BJ (cell line): ENCODE data around the gene KRTAP5-3. TPM values are rescaled to one million over a fixed set of nuclear protein-coding genes. Genes with fewer than 3 reads are reported as not detected.

ENCODE experiments used
- CTCF ChIA-PET: fragments of 350-600 bp; formaldehyde crosslinking; extraction: SDS; loops from one replicate; lab custom pipeline; 2021; ENCODE audit warnings: antibody characterized with exemption, inconsistent platforms; lab: Yijun Ruan, JAX
- POLR2A ChIA-PET: fragments of 300-600 bp; sonication (Branson Sonifier 250); formaldehyde crosslinking; extraction: SDS; loops from one replicate; lab custom pipeline; 2021; ENCODE audit warnings: antibody characterized with exemption; lab: Charles Lee
- DNase-seq: peaks from one replicate; pipeline ENCODE4 v3.0.0-alpha.2; 2011; ENCODE audit warnings: low read depth
- H3K27me3 ChIP-seq: 2 replicates; pipeline ENCODE4 v1.6.0; 2011; ENCODE audit warnings: low read length; ENCODE audit not compliant: control insufficient read depth, insufficient read depth
- H3K36me3 ChIP-seq: 2 replicates; pipeline ENCODE4 v1.5.1; 2011; ENCODE audit warnings: low read length; ENCODE audit not compliant: control insufficient read depth, insufficient read depth
- H3K4me3 ChIP-seq: 2 replicates; pipeline ENCODE4 v1.5.1; 2011; ENCODE audit warnings: low read depth, mild to moderate bottlenecking, control low read depth, low read length
- polyA plus RNA-seq: library from polyadenylated mRNA; depleted of rRNA; stranded (reverse); fragments of >200 nt; gene quantifications from 2 replicates; pipeline ENCODE4 v1.2.3, GENCODE V29; 2011
- TF ChIP-seq, protein P1 (sequence below): IDR thresholded peaks from 2 replicates; pipeline ENCODE4 v1.5.1; 2011; ENCODE audit warnings: low read depth, mild to moderate bottlenecking, control low read depth, inconsistent platforms, low read length, moderate library complexity; ENCODE audit not compliant: insufficient read depth

Gene KRTAP5-3
- polyA plus RNA-seq, 1 experiment = not detected

DNA sequence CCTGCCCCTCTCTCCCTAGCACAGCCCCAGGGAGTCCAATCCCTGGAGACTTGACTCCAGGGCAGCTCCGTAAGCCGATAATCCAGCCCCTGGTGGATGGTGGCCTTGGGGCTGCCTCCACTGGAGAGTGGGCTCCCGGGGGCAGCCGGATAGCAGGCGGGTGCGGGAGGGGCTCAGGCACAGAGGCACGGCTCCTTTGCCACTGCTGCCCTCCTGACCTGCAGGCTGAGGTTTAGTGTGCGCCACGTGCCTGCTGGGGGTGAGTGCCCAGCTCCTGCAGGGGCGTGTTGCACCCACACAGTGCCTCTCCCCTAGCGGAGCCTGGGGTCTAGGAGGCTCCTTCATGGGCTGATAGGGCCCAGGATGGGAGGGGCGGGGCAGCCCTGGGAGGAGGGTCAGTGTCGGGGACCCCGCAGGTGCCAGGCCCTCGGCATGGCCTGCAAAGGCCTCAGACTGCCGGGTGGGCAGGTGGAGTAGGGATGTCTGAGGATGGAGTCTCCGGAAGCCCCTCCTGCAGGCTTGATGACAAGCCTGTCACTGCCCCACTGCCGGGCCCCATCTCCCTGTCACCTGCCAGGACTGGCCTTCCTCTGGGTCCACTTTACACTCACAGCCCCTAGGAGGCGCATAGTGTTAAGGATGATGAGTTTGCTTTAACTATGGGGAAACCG is 41.7 kb downstream of the KRTAP5-3 start:
- POLR2A ChIA-PET = no interaction called here
- Histone ChIP-seq H3K36me3 (peaks cover 8% of the 10 kb centered on the region), H3K4me3 (no peak overlapping the region), H3K27me3 (no peaks in the 10 kb centered on the region)
- CTCF ChIA-PET = interaction anchor here (1.8 to 3.7 kb wide), 3 partner anchors 8 to 19 kb away, joined by 5 to 25 read pairs (median 24); no protein-coding TSS in a partner anchor
- TF ChIP-seq, protein P1, sequence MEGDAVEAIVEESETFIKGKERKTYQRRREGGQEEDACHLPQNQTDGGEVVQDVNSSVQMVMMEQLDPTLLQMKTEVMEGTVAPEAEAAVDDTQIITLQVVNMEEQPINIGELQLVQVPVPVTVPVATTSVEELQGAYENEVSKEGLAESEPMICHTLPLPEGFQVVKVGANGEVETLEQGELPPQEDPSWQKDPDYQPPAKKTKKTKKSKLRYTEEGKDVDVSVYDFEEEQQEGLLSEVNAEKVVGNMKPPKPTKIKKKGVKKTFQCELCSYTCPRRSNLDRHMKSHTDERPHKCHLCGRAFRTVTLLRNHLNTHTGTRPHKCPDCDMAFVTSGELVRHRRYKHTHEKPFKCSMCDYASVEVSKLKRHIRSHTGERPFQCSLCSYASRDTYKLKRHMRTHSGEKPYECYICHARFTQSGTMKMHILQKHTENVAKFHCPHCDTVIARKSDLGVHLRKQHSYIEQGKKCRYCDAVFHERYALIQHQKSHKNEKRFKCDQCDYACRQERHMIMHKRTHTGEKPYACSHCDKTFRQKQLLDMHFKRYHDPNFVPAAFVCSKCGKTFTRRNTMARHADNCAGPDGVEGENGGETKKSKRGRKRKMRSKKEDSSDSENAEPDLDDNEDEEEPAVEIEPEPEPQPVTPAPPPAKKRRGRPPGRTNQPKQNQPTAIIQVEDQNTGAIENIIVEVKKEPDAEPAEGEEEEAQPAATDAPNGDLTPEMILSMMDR = no peak
- no peak for DNase-seq

DNA sequence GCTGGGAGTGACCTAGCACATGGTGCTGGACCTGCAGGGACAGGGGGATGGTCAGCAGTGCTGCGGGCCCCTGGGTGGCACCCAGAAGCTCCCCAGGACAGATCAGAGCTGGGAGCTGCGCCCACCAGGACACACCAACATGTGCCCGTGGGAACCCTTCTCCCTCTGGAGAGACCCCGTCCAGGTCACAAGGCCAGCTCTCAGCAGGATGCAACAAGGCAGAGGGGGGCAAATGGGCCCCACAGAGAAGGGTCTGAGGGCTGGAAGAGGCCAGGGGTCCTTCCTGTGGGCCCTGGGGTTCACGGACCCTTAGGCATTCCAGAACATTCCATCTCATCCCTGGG is 42.4 kb downstream of the KRTAP5-3 start:
- DNase-seq = no peak
- H3K4me3 ChIP-seq = no peak overlapping the region
- H3K27me3 ChIP-seq = no peaks in the 10 kb centered on the region
- TF ChIP-seq, protein P1 = no peak
- peaks cover 8% of the 10 kb centered on the region for H3K36me3 ChIP-seq
- POLR2A ChIA-PET = no interaction called here
- CTCF ChIA-PET = interaction anchor here (1.4 to 3.7 kb wide), 3 partner anchors 8 to 19 kb away, joined by 4 to 25 read pairs (median 24); no protein-coding TSS in a partner anchor

DNA sequence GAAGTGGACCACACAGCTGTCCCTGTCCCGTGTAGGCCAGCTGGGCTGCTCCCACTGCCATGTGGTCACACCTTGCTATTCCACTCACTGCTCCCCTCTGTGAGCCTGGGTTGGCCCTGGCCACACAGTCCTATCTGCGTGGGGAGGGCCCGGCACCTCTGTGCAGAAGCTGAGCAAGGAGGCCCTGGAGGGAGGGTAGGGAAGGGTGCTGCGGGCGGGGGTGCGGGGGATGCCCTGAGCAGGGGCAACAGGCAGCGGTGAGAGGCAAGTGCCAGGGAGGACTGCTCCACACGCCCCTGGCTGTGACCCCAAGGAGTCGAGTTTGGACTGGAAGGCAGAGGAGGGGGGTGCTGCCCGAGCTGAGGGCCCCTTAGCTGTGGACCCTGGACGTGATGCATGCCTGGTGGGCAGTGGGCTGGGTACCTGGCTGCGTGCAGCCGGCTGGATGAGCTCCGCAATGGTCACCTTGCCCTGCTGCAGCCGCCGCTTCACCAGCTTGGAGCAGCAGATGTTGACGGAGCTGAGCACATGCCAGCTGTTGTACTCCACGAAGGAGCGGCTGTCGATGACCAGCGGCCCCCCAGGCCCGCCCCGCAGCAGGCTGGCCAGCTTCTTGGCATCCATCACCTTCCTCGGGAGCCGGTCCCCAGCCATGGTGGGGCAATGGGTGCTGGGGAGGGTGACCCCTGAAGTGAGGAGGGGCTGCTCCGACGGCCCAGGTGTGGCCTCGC is 42.9 kb downstream of the KRTAP5-3 start:
- POLR2A ChIA-PET = no interaction called here
- CTCF ChIA-PET = interaction anchor here (1.2 to 3.7 kb wide), 4 partner anchors 9 to 30 kb away, joined by 3 to 25 read pairs (median 14); no protein-coding TSS in a partner anchor
- no peak for DNase-seq

DNA sequence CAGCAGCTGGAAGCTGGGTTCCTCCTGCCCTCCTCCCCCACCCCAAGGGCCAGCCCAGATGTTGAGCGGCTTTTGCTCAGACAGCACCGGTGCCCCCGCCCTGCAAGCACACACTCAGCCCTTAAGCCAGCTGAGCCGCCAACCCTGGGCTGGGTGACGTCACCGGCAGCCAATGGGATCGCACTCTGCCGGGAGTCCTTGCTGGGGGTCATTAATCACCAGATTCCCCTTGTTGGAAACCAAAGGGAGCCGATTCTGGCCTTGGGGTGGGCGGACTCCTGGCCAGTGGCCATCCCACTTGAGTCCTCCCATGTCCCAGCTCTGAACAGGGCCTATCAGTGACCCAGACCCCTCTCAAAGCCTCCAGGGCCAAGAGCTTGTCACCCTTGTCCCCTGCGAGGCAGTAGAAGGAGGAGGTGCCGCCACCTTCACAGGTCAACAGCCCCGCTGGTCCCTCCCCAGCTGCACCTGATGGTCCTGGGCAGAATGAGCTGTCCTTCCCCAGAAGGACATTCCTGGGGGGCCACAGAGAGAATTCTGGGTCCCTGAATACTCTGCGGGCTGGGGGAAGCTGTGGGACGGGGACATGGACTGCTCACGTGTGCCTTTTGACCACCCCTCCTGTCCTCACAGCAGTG is 43.6 kb downstream of the KRTAP5-3 start:
- peaks cover 8% of the 10 kb centered on the region for H3K36me3 ChIP-seq
- H3K27me3 ChIP-seq = no peaks in the 10 kb centered on the region
- POLR2A ChIA-PET = no interaction called here
- peak; percentile 60 for DNase-seq
- CTCF ChIA-PET = interaction anchor here (0.8 to 3.7 kb wide), 5 partner anchors 10 to 31 kb away, joined by 3 to 25 read pairs (median 4); no protein-coding TSS in a partner anchor
- TF ChIP-seq, protein P1 = no peak
- no peak overlapping the region for H3K4me3 ChIP-seq

More for the DNA sequence above, 42.9 kb downstream of the KRTAP5-3 start:
- no peak overlapping the region for H3K4me3 ChIP-seq
- TF ChIP-seq, protein P1 = no peak
- H3K36me3 ChIP-seq = peaks cover 8% of the 10 kb centered on the region
- no peaks in the 10 kb centered on the region for H3K27me3 ChIP-seq
